ENCODE results near the gene SUGCT. TPM values are rescaled to one million over a fixed set of nuclear protein-coding genes. Genes with fewer than 3 reads are reported as not detected.

SUGCT gene
- total RNA-seq, 2 donors from 2014 or later: 3.3 to 15.2 TPM

DNA sequence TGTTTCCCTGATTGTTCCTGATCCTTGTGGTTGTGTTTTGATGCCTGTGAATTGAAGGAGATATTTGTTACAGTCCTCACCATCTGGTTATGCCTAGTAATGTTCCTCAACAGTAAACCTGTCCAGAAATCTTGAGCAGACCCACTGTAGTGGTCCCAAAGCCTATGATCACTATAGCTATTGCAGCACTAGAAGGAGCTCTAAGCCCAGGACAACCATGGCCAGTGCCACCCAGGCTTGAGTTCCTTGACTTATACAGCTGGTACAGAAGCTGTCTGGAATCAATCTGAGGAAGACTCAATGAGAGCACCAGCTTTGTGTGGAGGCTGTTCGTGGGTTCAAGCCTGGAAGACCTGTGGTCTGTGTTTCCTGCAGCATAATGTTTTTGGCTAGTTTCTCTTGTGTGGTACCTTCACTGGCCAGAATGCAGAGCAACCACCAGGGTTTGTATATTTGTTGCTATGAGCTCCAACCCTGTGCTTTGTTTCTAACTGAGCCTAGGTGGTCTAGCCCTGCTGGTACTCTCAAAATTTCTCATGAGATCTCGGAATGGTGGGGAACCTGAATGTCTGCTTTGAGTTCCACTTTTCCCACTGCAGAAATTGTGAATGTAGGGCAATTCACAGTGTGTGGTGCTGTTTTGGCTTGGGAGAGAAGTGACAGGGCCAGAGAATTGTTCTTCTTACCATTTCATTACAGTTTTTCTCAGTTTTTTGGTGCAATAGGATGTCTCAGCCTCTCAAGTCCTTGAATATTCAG is 355.2 kb downstream of the SUGCT start:
- Histone ChIP-seq H3K4me3 (no peak overlapping the region), H3K27ac (no peak overlapping the region), H3K9me3 (no peaks in the 10 kb centered on the region), H3K27me3 (replicated peaks; ENCODE audit: insufficient read depth) (no peaks in the 10 kb centered on the region), H3K4me1 (ENCODE audit: control insufficient read depth in 1 of 2, low read depth in 2 of 2) (no peaks in the 10 kb centered on the region), H3K36me3 (no peaks in the 10 kb centered on the region)
- no peak for DNase-seq (ENCODE audit: low spot score)
- TF ChIP-seq, protein P1, sequence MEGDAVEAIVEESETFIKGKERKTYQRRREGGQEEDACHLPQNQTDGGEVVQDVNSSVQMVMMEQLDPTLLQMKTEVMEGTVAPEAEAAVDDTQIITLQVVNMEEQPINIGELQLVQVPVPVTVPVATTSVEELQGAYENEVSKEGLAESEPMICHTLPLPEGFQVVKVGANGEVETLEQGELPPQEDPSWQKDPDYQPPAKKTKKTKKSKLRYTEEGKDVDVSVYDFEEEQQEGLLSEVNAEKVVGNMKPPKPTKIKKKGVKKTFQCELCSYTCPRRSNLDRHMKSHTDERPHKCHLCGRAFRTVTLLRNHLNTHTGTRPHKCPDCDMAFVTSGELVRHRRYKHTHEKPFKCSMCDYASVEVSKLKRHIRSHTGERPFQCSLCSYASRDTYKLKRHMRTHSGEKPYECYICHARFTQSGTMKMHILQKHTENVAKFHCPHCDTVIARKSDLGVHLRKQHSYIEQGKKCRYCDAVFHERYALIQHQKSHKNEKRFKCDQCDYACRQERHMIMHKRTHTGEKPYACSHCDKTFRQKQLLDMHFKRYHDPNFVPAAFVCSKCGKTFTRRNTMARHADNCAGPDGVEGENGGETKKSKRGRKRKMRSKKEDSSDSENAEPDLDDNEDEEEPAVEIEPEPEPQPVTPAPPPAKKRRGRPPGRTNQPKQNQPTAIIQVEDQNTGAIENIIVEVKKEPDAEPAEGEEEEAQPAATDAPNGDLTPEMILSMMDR (IDR thresholded peaks at IDR 0.05): no peak
- no peak for ATAC-seq (ENCODE audit: insufficient number of reproducible peaks, low FRiP score, low read depth)

DNA sequence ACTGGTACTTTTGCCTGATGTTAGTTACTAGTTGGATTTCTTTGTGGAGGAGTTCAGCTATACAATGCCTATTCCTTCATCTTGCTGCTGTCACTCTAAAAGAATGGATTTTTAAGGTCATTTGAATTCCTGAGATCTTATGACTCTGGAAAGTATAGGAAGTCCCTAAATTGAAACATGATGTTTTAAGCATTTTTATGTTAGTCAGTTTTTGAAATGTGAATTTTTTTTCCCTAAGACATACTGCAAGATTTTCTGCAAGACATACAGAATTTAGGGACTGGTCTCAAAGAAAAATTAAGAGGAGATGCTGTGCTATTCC is 355.8 kb downstream of the SUGCT start:
- DNase-seq (ENCODE audit: low spot score) (no peak), ATAC-seq (ENCODE audit: insufficient number of reproducible peaks, low FRiP score, low read depth) (no peak)
- TF ChIP-seq, protein P1 (IDR thresholded peaks at IDR 0.05): no peak
- Histone ChIP-seq H3K4me1 (ENCODE audit: control insufficient read depth in 1 of 2, low read depth in 2 of 2) (no peaks in the 10 kb centered on the region), H3K27me3 (replicated peaks; ENCODE audit: insufficient read depth) (no peaks in the 10 kb centered on the region), H3K4me3 (no peak overlapping the region), H3K27ac (no peak overlapping the region), H3K9me3 (no peaks in the 10 kb centered on the region), H3K36me3 (no peaks in the 10 kb centered on the region)

DNA sequence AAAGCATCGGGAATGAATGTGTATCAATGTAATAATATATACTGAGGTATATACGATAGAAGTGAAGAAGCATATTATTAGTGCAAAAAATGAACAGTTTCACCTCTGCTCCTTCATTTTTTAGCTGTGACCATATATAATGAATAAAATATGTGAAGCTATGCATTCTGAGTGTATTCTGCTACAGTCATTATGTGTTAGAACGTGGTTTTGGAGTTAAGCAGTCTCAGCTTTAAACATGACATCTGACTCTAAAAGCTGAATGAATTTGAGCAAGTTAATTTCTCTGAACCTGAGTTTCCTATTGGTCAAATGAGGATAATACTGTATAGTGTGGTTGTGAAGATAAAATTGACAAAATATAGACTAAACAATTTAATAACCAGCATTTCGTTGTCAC is 358.1 kb downstream of the SUGCT start:
- Histone ChIP-seq H3K4me3 (no peak overlapping the region), H3K27me3 (replicated peaks; ENCODE audit: insufficient read depth) (no peaks in the 10 kb centered on the region), H3K9me3 (no peaks in the 10 kb centered on the region), H3K27ac (no peak overlapping the region), H3K4me1 (ENCODE audit: control insufficient read depth in 1 of 2, low read depth in 2 of 2) (no peaks in the 10 kb centered on the region), H3K36me3 (no peaks in the 10 kb centered on the region)
- DNase-seq (ENCODE audit: low spot score) (no peak), ATAC-seq (ENCODE audit: insufficient number of reproducible peaks, low FRiP score, low read depth) (no peak)
- TF ChIP-seq, protein P1 (IDR thresholded peaks at IDR 0.05): no peak

DNA sequence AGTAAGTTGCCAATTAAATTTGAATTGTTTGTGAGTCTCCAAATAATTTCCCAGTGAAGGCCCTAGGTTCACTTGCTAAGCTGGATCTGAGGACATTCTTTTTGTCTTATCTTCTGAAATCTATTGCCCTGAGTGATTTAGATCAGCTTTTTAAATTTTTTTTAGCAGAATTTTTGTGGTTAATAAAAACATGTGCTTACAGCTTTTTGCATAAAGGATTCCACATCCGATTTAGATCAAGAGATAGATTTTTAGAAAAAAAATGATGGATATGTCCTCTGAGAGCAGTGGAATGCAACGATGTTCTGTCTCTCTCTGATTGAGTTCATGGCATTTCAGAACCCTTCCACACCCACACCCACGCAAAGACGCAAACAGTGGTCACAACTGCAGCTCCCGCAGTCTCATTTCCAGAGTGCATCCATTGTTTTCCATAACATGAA is 358.8 kb downstream of the SUGCT start:
- Histone ChIP-seq H3K4me3 (no peak overlapping the region), H3K27ac (no peak overlapping the region), H3K36me3 (no peaks in the 10 kb centered on the region), H3K4me1 (ENCODE audit: control insufficient read depth in 1 of 2, low read depth in 2 of 2) (no peaks in the 10 kb centered on the region), H3K27me3 (replicated peaks; ENCODE audit: insufficient read depth) (no peaks in the 10 kb centered on the region), H3K9me3 (no peaks in the 10 kb centered on the region)
- TF ChIP-seq, protein P1 (IDR thresholded peaks at IDR 0.05): no peak
- no peak for ATAC-seq (ENCODE audit: insufficient number of reproducible peaks, low FRiP score, low read depth)
- DNase-seq (ENCODE audit: low spot score): no peak

DNA sequence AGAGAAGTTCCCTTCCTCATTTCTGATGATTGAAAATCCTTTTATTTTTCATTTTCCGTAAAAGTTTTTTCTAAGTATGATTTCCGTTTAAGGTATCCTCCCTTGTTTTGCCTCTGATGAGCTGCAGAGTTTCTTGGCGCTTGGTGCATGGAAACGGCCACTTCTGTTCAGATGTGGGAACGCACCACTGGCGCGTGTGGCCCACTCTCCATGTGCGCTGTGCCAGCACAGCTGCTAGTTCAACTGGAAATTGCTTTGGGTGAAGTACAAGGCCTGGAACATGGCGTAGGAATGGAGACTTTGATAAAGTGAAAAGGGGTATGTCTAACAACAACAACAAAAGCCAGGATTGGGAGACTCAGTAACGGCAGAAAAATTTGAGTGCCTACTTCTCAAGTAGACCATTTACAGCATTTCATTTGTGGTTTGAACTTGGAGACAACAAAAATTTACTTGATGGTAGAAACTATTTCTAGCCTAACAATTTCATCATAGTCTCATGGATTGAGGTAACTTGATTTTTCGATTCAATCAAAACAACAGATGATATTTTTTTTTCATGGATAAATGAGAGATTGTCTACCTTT is 364.2 kb downstream of the SUGCT start:
- Histone ChIP-seq H3K4me1 (ENCODE audit: control insufficient read depth in 1 of 2, low read depth in 2 of 2) (no peaks in the 10 kb centered on the region), H3K36me3 (no peaks in the 10 kb centered on the region), H3K27ac (no peak overlapping the region), H3K4me3 (no peak overlapping the region), H3K9me3 (no peaks in the 10 kb centered on the region), H3K27me3 (replicated peaks; ENCODE audit: insufficient read depth) (no peaks in the 10 kb centered on the region)
- TF ChIP-seq, protein P1 (IDR thresholded peaks at IDR 0.05): no peak
- no peak for ATAC-seq (ENCODE audit: insufficient number of reproducible peaks, low FRiP score, low read depth)
- DNase-seq (ENCODE audit: low spot score): no peak

All from thoracic aorta (tissue), 2 donors.